Suppressor macrophage treated with lipopolysaccharide for 4 hours (primary cell): ENCODE results near the gene PGM2.

Source experiments
- DNase-seq: peaks from one replicate; pipeline ENCODE4 v3.0.0-alpha.2; 2020

PGM2 gene

DNA sequence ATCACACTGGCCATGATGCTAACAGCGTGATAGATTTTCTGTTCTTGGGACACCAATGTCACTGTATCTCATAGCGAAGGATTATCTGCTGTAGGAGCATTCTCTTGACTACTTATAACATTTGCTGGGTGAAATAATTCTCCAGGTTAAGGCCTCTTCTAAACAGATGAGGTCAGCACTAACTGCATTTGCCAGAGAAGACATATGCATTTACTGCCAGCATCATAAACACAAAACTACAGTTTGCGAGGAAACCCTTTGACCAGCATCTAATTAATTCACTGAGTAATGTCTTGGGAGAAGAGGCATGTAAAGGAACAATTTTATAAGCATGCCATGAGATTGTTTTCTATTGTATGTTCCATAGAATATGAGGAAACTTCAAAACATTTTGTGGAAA is 78.3 kb downstream of the PGM2 start:
- no peak for DNase-seq

DNA sequence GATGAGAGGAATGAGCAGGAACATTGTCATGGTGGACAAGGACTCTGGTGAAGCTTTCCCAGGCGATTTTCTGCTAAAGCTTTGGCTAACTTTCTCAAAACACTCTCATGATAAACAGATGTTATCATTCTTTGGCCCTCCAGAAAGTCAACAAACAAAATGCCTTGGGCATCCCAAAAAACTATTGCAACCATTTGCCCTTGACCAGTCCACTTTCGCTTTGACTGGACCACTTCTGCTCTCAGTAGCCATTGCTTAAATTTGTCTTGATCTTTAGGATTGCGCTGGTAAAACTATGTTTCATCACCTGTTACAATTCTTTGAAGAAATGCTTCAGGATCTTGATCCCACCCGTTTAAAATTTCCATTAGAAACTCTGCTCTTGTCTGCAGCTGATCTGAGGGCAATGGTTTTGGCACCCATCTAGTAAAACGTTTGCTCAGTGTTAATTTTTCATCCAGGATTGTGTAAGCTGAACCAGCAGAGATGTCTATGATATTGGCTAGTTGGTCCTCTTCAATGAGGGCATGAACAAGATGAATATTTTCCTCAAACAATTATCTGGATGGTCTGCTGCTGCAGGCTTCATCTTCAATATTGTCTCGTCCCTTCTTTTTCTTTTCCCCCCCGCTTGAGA is 79.2 kb downstream of the PGM2 start:
- DNase-seq: peak; percentile 49

DNA sequence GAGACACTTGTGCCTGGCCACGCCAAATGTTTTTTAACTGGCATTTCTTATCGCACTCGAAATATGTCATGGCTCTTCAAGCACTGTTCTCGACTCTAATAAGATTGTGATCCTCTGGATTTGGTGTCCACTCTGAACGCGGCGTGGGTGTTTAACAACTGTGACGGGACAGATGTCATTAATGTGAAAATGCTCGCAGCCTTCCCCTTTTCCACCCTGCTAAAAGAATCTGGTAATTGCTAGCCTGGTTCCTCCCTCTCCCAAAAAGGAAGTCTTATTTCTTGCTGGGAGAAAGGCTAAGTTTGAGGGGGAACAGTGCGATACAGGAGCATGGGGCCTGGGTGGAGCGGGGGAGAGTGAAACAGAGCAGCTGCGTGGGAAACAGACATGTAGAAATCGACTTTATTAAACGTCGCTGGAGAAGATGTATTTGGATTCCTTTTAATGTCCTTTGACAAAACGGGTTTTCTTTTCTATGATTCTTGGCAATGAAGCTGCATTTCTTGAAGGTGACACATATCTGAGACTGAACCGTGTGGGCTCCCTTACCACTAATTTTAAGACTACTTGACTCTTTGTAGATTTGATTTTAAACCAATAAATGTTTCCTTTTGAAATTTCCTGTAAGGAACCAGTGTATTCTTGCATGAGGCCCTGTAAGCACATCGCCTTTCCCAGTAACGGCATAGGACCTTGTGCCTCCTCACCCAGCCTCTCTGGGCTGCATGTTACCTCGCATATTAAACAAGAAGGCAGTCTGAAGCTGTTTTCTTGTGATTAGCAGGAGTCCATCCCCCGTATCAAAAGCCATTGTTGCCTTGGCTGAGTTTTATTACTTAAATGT is 82.2 kb downstream of the PGM2 start:
- peak; percentile 63 for DNase-seq

DNA sequence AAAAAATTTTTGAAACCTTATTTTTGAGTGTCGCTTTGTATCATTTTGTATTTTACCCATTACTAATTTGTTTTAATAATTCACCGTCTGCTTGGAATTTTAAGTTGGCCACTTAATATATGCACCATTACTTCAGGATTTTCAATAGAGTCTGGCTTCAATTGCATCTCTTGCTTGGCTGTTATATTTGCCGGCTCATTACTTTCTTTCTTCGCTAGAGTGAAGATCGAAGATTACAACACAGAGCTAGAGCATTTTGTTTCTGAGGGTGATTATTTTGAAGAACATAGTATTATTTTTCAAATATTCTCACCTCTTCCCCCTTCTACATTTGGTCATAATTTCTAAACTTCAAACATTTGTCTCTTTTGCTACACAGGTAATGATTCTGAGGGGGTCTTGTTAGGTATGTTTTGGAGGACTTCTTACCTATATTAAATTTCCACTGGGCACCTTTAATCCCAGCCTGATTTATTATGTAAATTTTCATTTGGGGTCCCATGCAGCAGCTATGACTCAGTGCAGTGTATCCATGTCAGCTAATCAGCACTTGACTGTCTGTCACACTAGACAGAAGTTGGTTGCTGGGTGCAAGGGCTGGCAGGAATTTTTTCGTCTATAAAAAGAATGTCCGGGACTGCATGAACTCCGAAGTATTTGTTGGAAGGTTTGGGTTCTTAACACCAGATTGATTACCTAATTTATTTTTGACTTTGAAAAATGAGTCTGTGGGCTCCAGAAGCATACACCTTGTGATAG is 83.0 kb downstream of the PGM2 start:
- no peak for DNase-seq

DNA sequence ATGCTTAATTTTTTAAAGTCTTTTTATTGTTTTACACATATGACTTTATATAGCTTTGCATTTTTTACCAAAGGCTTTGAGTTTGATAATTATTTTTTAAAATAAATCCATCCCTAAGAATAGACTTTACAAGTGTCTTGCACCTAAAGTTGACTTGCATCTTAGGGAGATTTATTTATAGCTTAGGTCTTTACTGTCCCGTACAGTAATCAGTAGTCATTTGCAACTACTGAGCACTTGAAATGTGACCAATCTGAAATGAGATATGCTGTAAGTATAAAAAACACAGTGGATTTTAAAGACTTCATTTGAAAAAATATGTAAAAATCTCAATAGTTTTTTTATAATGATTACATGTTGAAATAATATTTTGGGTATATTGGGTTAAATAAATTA is 83.6 kb downstream of the PGM2 start:
- no peak for DNase-seq
